ENCODE data around the gene HLA-DPB1. TPM values are rescaled to one million over a fixed set of nuclear protein-coding genes. Genes with fewer than 3 reads are reported as not detected.
"Not testable (repeated sequence)": the region's sequence is repeated elsewhere in the genome, so short reads cannot be mapped to it uniquely, and the experiment has no call there.

The HLA-DPB1 gene
- total RNA-seq, 1 donor, result 9.1 TPM

GRCh38 chr6:33061987-33062386, 13.8 kb upstream of the HLA-DPB1 start:
- TF ChIP-seq CTCF (IDR thresholded peaks at IDR 0.05; ENCODE audit: insufficient read depth, low read depth, low read length), result no peak
- DNase-seq (ENCODE audit: low read depth), result peak; percentile 13
- H3K4me3 ChIP-seq (ENCODE audit: low read depth, low read length), result no peak overlapping the region

- not testable (repeated sequence) for DNase-seq (ENCODE audit: low read depth)
Measured at GRCh38 chr6:33063435-33063834, 12.4 kb upstream of the HLA-DPB1 start.

GRCh38 chr6:33064723-33065122, 11.1 kb upstream of the HLA-DPB1 start:
- DNase-seq (ENCODE audit: low read depth), result no peak
- H3K4me3 ChIP-seq (ENCODE audit: low read depth, low read length), result no peak overlapping the region
- no peak for TF ChIP-seq CTCF (IDR thresholded peaks at IDR 0.05; ENCODE audit: insufficient read depth, low read depth, low read length)

More at GRCh38 chr6:33063435-33063834, 12.4 kb upstream of the HLA-DPB1 start:
- H3K4me3 ChIP-seq (ENCODE audit: low read depth, low read length), result not testable (repeated sequence)

- H3K4me3 ChIP-seq (ENCODE audit: low read depth, low read length), result no peak overlapping the region
- TF ChIP-seq CTCF (IDR thresholded peaks at IDR 0.05; ENCODE audit: insufficient read depth, low read depth, low read length), result no peak
- DNase-seq (ENCODE audit: low read depth), result no peak
Measured at GRCh38 chr6:33065312-33065711, 10.5 kb upstream of the HLA-DPB1 start.

GRCh38 chr6:33066917-33067521, 8.8 kb upstream of the HLA-DPB1 start:
- TF ChIP-seq CTCF (IDR thresholded peaks at IDR 0.05; ENCODE audit: insufficient read depth, low read depth, low read length), result no peak
- DNase-seq (ENCODE audit: low read depth), result no peak
- H3K4me3 ChIP-seq (ENCODE audit: low read depth, low read length), result no peak overlapping the region

GRCh38 chr6:33069021-33069738, 6.6 kb upstream of the HLA-DPB1 start:
- DNase-seq (ENCODE audit: low read depth), result no peak
- no peak for TF ChIP-seq CTCF (IDR thresholded peaks at IDR 0.05; ENCODE audit: insufficient read depth, low read depth, low read length)
- H3K4me3 ChIP-seq (ENCODE audit: low read depth, low read length), result no peak overlapping the region

- H3K4me3 ChIP-seq (ENCODE audit: low read depth, low read length), result no peak overlapping the region
- DNase-seq (ENCODE audit: low read depth), result no peak
- TF ChIP-seq CTCF (IDR thresholded peaks at IDR 0.05; ENCODE audit: insufficient read depth, low read depth, low read length), result no peak
Measured at GRCh38 chr6:33070909-33071308, 4.9 kb upstream of the HLA-DPB1 start.
